ENCODE data around the gene TM4SF4. TPM values are rescaled to one million over a fixed set of nuclear protein-coding genes. Genes with fewer than 3 reads are reported as not detected.

The TM4SF4 gene
- polyA plus RNA-seq, 1 donor (not counting 4 experiments of a cell fraction or from before 2014, with no cell fraction given) = not detected

DNA sequence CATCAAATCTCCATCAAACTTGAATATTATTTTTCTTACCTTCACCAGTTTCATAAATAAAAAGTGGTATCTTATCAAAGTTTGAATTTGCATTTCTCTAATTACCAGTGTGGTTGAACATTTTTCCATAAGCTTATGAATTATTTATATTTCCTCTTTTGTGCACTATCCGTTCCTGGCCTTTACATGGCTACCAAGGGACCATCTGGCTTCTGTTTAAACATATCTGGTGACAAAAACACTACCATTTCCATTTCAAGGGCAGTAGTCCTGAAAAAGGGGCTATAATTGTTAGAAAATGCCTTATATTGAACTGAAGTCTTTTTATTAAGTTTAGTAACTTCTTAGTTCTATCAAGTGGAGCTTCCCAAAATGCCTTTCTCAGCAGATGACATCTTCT, 44.3 kb upstream of the TM4SF4 start:
- no peak for FAIRE-seq
- H3K4me3 ChIP-seq (ENCODE audit: control insufficient read depth in 2 of 3, extremely low read depth in 1 of 3, insufficient read depth in 2 of 3, low read depth in 1 of 3, low read length in 3 of 3) = no peak overlapping the region
- no peak overlapping the region for H3K9ac ChIP-seq (ENCODE audit: control insufficient read depth, extremely low read depth, insufficient read depth, low read length)
- no peaks in the 10 kb centered on the region for H3K79me2 ChIP-seq (ENCODE audit: control insufficient read depth, insufficient read depth, low read length)
- H3K27ac ChIP-seq (ENCODE audit: control insufficient read depth, insufficient read depth, low read length) = no peak overlapping the region
- no peaks in the 10 kb centered on the region for H3K4me1 ChIP-seq (ENCODE audit: control insufficient read depth, extremely low read depth, insufficient read depth, low read length)
- H4K20me1 ChIP-seq (ENCODE audit: control insufficient read depth, extremely low read depth, insufficient read depth, low read length) = no peaks in the 10 kb centered on the region
- no peaks in the 10 kb centered on the region for H3K9me1 ChIP-seq (ENCODE audit: control insufficient read depth, extremely low read depth, insufficient read depth, low read length)
- no peak for DNase-seq (ENCODE audit: low read depth, low spot score)
- dilution Hi-C loops (cut with MboI; ENCODE audit: extremely low pct_ligation_motif_present, low sequenced_read_pairs) = no loop called here
- H2AFZ ChIP-seq (ENCODE audit: control insufficient read depth, low read length) = no peak overlapping the region
- H3K27me3 ChIP-seq (ENCODE audit: control insufficient read depth, extremely low read depth, insufficient read depth, low read length) = no peaks in the 10 kb centered on the region
- no peaks in the 10 kb centered on the region for H3K9me3 ChIP-seq (ENCODE audit: control insufficient read depth, low read depth, low read length)
- no peaks in the 10 kb centered on the region for H3K36me3 ChIP-seq (ENCODE audit: control insufficient read depth in 2 of 2, extremely low read depth in 1 of 2, insufficient read depth in 2 of 2, low read length in 2 of 2)
- H3K4me2 ChIP-seq (ENCODE audit: control insufficient read depth, extremely low read depth, insufficient read depth, low read depth, low read length) = no peak overlapping the region
- TF ChIP-seq, protein P1, sequence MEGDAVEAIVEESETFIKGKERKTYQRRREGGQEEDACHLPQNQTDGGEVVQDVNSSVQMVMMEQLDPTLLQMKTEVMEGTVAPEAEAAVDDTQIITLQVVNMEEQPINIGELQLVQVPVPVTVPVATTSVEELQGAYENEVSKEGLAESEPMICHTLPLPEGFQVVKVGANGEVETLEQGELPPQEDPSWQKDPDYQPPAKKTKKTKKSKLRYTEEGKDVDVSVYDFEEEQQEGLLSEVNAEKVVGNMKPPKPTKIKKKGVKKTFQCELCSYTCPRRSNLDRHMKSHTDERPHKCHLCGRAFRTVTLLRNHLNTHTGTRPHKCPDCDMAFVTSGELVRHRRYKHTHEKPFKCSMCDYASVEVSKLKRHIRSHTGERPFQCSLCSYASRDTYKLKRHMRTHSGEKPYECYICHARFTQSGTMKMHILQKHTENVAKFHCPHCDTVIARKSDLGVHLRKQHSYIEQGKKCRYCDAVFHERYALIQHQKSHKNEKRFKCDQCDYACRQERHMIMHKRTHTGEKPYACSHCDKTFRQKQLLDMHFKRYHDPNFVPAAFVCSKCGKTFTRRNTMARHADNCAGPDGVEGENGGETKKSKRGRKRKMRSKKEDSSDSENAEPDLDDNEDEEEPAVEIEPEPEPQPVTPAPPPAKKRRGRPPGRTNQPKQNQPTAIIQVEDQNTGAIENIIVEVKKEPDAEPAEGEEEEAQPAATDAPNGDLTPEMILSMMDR (optimal IDR thresholded peaks at IDR 0.05 in 1 of 3, IDR thresholded peaks at IDR 0.05 in 1 of 3, conservative IDR thresholded peaks at IDR 0.05 in 1 of 3; ENCODE audit: extremely low read depth in 1 of 3, insufficient read depth in 2 of 3, low read length in 3 of 3) = no peak
- TF ChIP-seq EZH2 (IDR thresholded peaks at IDR 0.05; ENCODE audit: low read length) = no peak

DNA sequence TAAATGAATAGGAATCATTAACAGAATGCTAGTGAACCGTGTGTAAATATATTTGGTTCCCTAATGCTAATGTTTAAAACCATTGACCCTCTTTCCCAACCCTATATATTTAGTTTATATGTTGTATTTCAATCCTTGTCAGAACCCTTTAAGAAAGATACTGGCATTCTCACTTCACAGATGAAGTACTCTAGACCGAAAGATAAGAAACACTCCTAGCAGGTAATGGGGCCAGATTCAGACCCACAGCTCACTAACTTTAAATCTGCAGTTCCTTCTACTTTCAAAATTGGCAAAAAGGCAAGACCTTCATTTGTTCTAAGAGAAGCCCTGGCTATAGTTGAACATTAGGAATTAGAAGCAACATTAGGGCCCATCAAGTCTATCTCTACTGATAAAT, 42.3 kb upstream of the TM4SF4 start:
- dilution Hi-C loops (cut with MboI; ENCODE audit: extremely low pct_ligation_motif_present, low sequenced_read_pairs) = no loop called here
- TF ChIP-seq, protein P1 (optimal IDR thresholded peaks at IDR 0.05 in 1 of 3, IDR thresholded peaks at IDR 0.05 in 1 of 3, conservative IDR thresholded peaks at IDR 0.05 in 1 of 3; ENCODE audit: extremely low read depth in 1 of 3, insufficient read depth in 2 of 3, low read length in 3 of 3) = no peak
- no peak for TF ChIP-seq EZH2 (IDR thresholded peaks at IDR 0.05; ENCODE audit: low read length)
- FAIRE-seq = no peak

More for the DNA sequence above, 42.3 kb upstream of the TM4SF4 start:
- no peaks in the 10 kb centered on the region for H3K4me1 ChIP-seq (ENCODE audit: control insufficient read depth, extremely low read depth, insufficient read depth, low read length)
- no peaks in the 10 kb centered on the region for H3K9me1 ChIP-seq (ENCODE audit: control insufficient read depth, extremely low read depth, insufficient read depth, low read length)
- DNase-seq (ENCODE audit: low read depth, low spot score) = no peak
- no peak overlapping the region for H3K4me2 ChIP-seq (ENCODE audit: control insufficient read depth, extremely low read depth, insufficient read depth, low read depth, low read length)
- no peak overlapping the region for H3K9ac ChIP-seq (ENCODE audit: control insufficient read depth, extremely low read depth, insufficient read depth, low read length)
- H3K27me3 ChIP-seq (ENCODE audit: control insufficient read depth, extremely low read depth, insufficient read depth, low read length) = no peaks in the 10 kb centered on the region
- H3K36me3 ChIP-seq (ENCODE audit: control insufficient read depth in 2 of 2, extremely low read depth in 1 of 2, insufficient read depth in 2 of 2, low read length in 2 of 2) = no peaks in the 10 kb centered on the region
- H3K79me2 ChIP-seq (ENCODE audit: control insufficient read depth, insufficient read depth, low read length) = no peaks in the 10 kb centered on the region
- no peak overlapping the region for H2AFZ ChIP-seq (ENCODE audit: control insufficient read depth, low read length)
- no peak overlapping the region for H3K27ac ChIP-seq (ENCODE audit: control insufficient read depth, insufficient read depth, low read length)
- H3K9me3 ChIP-seq (ENCODE audit: control insufficient read depth, low read depth, low read length) = no peaks in the 10 kb centered on the region
- H4K20me1 ChIP-seq (ENCODE audit: control insufficient read depth, extremely low read depth, insufficient read depth, low read length) = no peaks in the 10 kb centered on the region
- no peak overlapping the region for H3K4me3 ChIP-seq (ENCODE audit: control insufficient read depth in 2 of 3, extremely low read depth in 1 of 3, insufficient read depth in 2 of 3, low read depth in 1 of 3, low read length in 3 of 3)

Data from keratinocyte (primary cell).